ENCODE measurements around the gene SLC6A13.

SLC6A13 gene

DNA sequence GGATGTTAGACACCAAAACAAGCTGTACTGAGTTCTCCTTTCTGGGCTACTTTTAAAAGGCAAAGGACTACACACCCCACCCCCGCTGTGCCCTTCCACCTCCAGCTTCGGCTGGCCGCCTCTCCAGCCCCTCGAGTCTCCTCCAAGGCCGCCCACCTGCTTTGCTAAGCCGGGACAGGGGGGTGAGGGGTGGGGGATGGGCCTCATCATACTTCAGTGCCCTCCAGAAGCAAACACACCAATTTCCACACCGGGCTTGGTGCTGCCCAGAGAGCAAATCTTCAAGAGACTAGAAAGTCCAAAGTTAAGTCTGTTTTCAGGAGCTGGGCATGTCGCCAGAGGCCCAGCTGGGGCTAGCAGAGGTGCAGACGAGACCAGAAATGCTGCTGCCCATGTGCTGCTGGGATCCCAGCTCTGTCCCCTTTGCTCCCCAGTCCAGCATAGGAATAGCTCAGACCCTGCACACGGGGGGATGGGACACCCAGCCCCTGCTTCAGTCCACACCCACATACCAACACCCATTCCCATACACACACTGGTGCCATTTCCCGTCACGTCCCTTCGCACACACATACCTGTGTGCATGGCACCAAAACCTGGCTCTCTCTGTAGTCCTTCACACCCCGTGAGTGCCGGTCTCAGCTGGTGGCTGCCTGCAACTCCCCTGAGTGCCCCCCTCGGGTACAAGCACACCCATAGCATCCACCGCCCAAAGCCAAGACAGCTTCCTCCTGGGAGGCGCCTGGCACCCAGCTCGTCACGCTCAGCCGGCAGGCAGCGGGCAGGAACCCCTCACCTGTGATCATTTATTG lies 49.7 kb downstream of the SLC6A13 start:
- peaks cover 2% of the 10 kb centered on the region for H3K27me3 ChIP-seq (replicated peaks; ENCODE audit: control insufficient read depth, insufficient read depth, low read length)
- no peaks in the 10 kb centered on the region for H3K36me3 ChIP-seq (ENCODE audit: control insufficient read depth, insufficient read depth, low read length)
- no peak overlapping the region for H3K4me3 ChIP-seq (replicated peaks; ENCODE audit: low read depth, low read length)
- TF ChIP-seq, protein P1, sequence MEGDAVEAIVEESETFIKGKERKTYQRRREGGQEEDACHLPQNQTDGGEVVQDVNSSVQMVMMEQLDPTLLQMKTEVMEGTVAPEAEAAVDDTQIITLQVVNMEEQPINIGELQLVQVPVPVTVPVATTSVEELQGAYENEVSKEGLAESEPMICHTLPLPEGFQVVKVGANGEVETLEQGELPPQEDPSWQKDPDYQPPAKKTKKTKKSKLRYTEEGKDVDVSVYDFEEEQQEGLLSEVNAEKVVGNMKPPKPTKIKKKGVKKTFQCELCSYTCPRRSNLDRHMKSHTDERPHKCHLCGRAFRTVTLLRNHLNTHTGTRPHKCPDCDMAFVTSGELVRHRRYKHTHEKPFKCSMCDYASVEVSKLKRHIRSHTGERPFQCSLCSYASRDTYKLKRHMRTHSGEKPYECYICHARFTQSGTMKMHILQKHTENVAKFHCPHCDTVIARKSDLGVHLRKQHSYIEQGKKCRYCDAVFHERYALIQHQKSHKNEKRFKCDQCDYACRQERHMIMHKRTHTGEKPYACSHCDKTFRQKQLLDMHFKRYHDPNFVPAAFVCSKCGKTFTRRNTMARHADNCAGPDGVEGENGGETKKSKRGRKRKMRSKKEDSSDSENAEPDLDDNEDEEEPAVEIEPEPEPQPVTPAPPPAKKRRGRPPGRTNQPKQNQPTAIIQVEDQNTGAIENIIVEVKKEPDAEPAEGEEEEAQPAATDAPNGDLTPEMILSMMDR (IDR thresholded peaks at IDR 0.05; ENCODE audit: insufficient read depth, low read length, poor library complexity, severe bottlenecking), result no peak
- DNase-seq (ENCODE audit: extremely low read depth, insufficient read length), result no peak

DNA sequence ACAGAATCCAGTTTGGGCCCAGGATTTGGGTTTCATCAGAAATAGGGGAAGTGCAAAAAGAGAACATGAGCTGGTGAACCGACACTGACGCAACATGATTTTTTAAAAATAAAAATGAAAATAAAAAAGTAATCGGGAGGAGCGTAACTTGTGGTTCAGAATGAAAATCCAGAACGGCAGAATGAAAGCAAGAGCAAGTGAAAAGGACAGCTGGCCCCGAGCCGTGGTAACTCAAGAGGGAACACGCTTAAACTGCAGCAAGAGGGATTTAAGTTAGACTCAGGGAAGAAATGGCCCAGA lies 50.3 kb downstream of the SLC6A13 start:
- no peak overlapping the region for H3K4me3 ChIP-seq (replicated peaks; ENCODE audit: low read depth, low read length)
- H3K27me3 ChIP-seq (replicated peaks; ENCODE audit: control insufficient read depth, insufficient read depth, low read length), result peaks cover 2% of the 10 kb centered on the region
- H3K36me3 ChIP-seq (ENCODE audit: control insufficient read depth, insufficient read depth, low read length), result no peaks in the 10 kb centered on the region
- no peak for DNase-seq (ENCODE audit: extremely low read depth, insufficient read length)
- TF ChIP-seq, protein P1 (IDR thresholded peaks at IDR 0.05; ENCODE audit: insufficient read depth, low read length, poor library complexity, severe bottlenecking), result no peak

DNA sequence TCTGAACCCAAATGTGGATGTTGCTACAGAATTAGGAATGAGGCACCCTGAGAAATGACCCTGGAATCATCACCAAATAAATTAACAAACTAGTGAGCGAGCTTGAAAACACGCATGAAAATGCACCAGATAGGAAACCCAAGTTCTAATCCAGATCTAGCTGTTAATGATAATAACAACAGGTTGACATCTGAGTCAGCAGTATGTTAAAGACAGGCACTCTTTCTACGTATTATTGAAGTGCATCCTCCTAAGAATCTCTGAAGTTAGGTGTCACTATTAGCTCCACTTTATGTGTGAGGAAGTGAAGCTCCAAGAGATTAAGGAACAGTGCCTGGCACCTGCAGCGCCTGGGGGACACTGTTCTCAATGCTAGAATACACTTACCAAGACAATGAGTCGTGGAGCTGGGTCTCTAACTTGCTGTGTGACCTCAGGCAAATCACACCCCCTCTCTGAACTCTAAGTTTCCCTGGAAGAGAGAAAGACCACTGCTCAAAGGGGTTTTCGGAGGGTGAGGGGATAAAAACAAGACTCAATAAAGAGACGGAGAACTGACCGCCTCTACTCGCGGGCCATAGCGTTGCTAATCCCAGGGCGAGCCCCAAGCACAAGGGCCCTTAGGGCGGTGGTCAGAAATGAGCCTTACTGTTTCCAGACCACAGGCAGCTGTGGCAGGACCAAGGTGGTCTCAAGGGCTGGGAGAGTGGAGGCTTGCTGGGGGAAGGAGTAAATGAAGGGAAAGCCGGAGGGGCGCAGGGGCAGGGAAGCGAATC lies 50.8 kb downstream of the SLC6A13 start:
- no peak for DNase-seq (ENCODE audit: extremely low read depth, insufficient read length)
- TF ChIP-seq, protein P1 (IDR thresholded peaks at IDR 0.05; ENCODE audit: insufficient read depth, low read length, poor library complexity, severe bottlenecking), result no peak
- Histone ChIP-seq H3K36me3 (ENCODE audit: control insufficient read depth, insufficient read depth, low read length) (no peaks in the 10 kb centered on the region), H3K4me3 (replicated peaks; ENCODE audit: low read depth, low read length) (no peak overlapping the region), H3K27me3 (replicated peaks; ENCODE audit: control insufficient read depth, insufficient read depth, low read length) (peaks cover 2% of the 10 kb centered on the region)

DNA sequence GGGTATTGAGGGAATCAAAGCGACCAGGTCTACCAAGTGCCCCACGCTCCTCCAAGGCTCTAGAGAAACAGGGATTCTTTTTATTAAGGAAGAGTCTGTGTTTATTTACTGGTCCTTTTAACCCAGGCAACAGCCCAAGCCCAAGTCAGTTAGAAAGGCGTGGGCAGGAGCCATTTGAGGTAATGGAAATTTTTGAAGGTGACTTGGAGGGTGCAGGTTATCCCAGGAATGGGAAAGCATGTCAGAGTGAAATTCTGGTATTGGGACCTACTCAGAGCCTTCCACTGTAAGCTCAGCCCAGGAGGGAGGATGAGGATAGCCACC lies 51.5 kb downstream of the SLC6A13 start:
- Histone ChIP-seq H3K4me3 (replicated peaks; ENCODE audit: low read depth, low read length) (no peak overlapping the region), H3K27me3 (replicated peaks; ENCODE audit: control insufficient read depth, insufficient read depth, low read length) (peaks cover 2% of the 10 kb centered on the region), H3K36me3 (ENCODE audit: control insufficient read depth, insufficient read depth, low read length) (no peaks in the 10 kb centered on the region)
- TF ChIP-seq, protein P1 (IDR thresholded peaks at IDR 0.05; ENCODE audit: insufficient read depth, low read length, poor library complexity, severe bottlenecking), result no peak
- no peak for DNase-seq (ENCODE audit: extremely low read depth, insufficient read length)

DNA sequence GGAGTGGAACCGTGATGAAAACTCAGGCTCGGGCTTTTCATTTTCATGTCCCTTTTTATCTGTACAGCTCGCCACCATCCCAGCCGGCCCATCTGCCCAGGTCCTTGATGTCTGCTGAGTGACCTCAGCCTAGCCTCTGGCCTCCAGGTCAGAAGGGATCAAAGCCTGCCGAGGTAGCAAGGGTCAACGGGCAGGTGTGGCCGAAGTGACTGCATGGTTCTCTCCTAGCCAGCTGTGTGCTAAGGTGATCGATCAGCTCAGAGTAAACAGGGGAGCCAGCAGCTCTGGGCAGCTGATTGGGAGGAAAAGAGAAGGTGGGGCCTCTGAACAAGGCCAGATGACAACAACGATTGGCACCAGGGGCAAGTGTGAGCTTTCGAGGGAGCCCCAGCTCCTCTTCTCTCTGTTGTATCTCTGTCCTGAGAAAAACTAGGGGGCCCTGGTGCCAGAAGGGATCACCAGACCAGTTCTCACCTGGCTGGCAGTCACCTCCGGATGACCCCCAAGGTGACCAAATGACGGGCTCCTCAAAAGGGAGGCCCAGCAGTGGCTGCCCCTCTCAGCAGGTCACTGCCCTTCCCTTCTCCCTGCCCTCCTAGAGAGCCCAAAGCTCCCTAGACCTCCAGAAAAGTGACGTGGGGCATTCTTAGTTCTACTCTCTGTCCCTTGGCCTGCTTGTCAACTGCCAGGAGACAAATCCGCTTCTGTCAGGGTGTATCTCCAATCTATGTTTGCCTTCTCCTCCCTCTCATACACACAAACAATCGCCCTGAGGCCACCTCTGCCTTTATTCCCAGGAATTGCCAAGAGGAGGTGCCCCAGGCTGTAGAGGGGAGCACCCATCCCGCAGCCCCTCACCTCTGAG lies 52.1 kb downstream of the SLC6A13 start:
- Histone ChIP-seq H3K27me3 (replicated peaks; ENCODE audit: control insufficient read depth, insufficient read depth, low read length) (peaks cover 2% of the 10 kb centered on the region), H3K4me3 (replicated peaks; ENCODE audit: low read depth, low read length) (no peak overlapping the region), H3K36me3 (ENCODE audit: control insufficient read depth, insufficient read depth, low read length) (no peaks in the 10 kb centered on the region)
- no peak for DNase-seq (ENCODE audit: extremely low read depth, insufficient read length)
- TF ChIP-seq, protein P1 (IDR thresholded peaks at IDR 0.05; ENCODE audit: insufficient read depth, low read length, poor library complexity, severe bottlenecking), result no peak

Data from GM06990 (cell line).